Upper lobe of left lung (tissue), 4 donors: Measurements from ENCODE around the gene MSTN.

Experiments
- EP300 ChIP-seq, 4 donors: sonication (generic); formaldehyde crosslinking; IDR thresholded peaks; one replicate each; pipeline ENCODE4 v1.5.1; 2017; ENCODE audit warnings: antibody characterized with exemption in 4 of 4, control low read depth in 2 of 4
- POLR2A ChIP-seq, 4 donors: fragments of 450-650 bp; IDR thresholded peaks; one replicate each; pipeline ENCODE4 v1.5.1; 2016 to 2017; ENCODE audit warnings: antibody characterized with exemption in 4 of 4, mild to moderate bottlenecking in 2 of 4
- POLR2AphosphoS5 ChIP-seq, 2 donors: sonication (generic); formaldehyde crosslinking; IDR thresholded peaks; one replicate each; pipeline ENCODE4 v1.5.1; 2017; ENCODE audit warnings: antibody characterized with exemption in 2 of 2
- TF ChIP-seq, protein P1 (sequence below), 6 experiments: fragments of 450-650 bp in 4 of 6; fragments of 200-600 bp in 2 of 6; sonication (generic) in 2 of 6; IDR thresholded peaks; one replicate each; pipeline ENCODE4 v1.5.1; 2016 to 2019; ENCODE audit warnings: antibody characterized with exemption in 6 of 6

DNA sequence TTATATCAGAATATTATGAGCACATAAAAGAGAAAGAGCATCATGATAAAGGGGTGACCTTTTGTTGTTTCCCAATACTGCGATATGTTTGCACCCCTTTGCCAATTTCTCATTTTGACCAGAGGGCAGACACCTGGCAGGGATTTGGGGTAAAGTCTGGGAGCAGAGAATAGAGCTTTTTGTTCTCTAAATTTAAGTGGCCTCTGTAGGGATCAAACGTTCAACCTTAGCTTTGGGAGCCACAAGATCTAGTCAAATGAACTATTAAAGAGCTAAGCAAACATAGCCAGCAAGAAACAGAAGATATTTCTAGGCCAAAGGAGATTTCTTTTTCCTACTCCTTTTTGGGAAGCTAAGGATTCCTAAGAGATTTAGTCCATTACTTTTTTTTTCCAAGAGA lies 1.1 kb upstream of the MSTN start:
- no peak for TF ChIP-seq POLR2A (IDR thresholded peaks at IDR 0.05)
- TF ChIP-seq, protein P1, sequence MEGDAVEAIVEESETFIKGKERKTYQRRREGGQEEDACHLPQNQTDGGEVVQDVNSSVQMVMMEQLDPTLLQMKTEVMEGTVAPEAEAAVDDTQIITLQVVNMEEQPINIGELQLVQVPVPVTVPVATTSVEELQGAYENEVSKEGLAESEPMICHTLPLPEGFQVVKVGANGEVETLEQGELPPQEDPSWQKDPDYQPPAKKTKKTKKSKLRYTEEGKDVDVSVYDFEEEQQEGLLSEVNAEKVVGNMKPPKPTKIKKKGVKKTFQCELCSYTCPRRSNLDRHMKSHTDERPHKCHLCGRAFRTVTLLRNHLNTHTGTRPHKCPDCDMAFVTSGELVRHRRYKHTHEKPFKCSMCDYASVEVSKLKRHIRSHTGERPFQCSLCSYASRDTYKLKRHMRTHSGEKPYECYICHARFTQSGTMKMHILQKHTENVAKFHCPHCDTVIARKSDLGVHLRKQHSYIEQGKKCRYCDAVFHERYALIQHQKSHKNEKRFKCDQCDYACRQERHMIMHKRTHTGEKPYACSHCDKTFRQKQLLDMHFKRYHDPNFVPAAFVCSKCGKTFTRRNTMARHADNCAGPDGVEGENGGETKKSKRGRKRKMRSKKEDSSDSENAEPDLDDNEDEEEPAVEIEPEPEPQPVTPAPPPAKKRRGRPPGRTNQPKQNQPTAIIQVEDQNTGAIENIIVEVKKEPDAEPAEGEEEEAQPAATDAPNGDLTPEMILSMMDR (IDR thresholded peaks at IDR 0.05), result no peak
- TF ChIP-seq EP300 (IDR thresholded peaks at IDR 0.05), result no peak
- TF ChIP-seq POLR2AphosphoS5 (IDR thresholded peaks at IDR 0.05), result no peak
